Measurements from ENCODE around the gene PCDH9.
"Not testable (repeated sequence)": the region's sequence is repeated elsewhere in the genome, so short reads cannot be mapped to it uniquely, and the experiment has no call there.

The PCDH9 gene

GRCh38 chr13:66926851-66927524, 303.1 kb downstream of the PCDH9 start:
- Mint-ChIP-seq H3K9me3 (no peaks in the 10 kb centered on the region), H3K4me1 (ENCODE audit: low read depth) (no peaks in the 10 kb centered on the region), H3K4me3 (no peak overlapping the region), H3K27ac (no peak overlapping the region), H3K27me3 (ENCODE audit: low read depth) (no peaks in the 10 kb centered on the region), H3K36me3 (ENCODE audit: low read depth) (no peaks in the 10 kb centered on the region)

GRCh38 chr13:66926200-66926850, 303.8 kb downstream of the PCDH9 start:
- Mint-ChIP-seq H3K27ac (no peak overlapping the region), H3K4me3 (no peak overlapping the region), H3K9me3 (no peaks in the 10 kb centered on the region), H3K36me3 (ENCODE audit: low read depth) (no peaks in the 10 kb centered on the region), H3K27me3 (ENCODE audit: low read depth) (no peaks in the 10 kb centered on the region), H3K4me1 (ENCODE audit: low read depth) (no peaks in the 10 kb centered on the region)

GRCh38 chr13:66922444-66922843, 307.7 kb downstream of the PCDH9 start:
- H3K36me3 Mint-ChIP-seq (ENCODE audit: low read depth): no peaks in the 10 kb centered on the region
- no peaks in the 10 kb centered on the region for H3K4me1 Mint-ChIP-seq (ENCODE audit: low read depth)
- no peak overlapping the region for H3K4me3 Mint-ChIP-seq
- H3K9me3 Mint-ChIP-seq: no peaks in the 10 kb centered on the region
- H3K27ac Mint-ChIP-seq: no peak overlapping the region
- no peaks in the 10 kb centered on the region for H3K27me3 Mint-ChIP-seq (ENCODE audit: low read depth)

- Mint-ChIP-seq H3K27me3 (ENCODE audit: low read depth) (no peaks in the 10 kb centered on the region), H3K27ac (no peak overlapping the region), H3K9me3 (no peaks in the 10 kb centered on the region), H3K4me1 (ENCODE audit: low read depth) (no peaks in the 10 kb centered on the region), H3K4me3 (no peak overlapping the region), H3K36me3 (ENCODE audit: low read depth) (no peaks in the 10 kb centered on the region)
These were observed 308.7 kb downstream of the PCDH9 start for GRCh38 chr13:66921437-66921836.

GRCh38 chr13:66915596-66916185, 314.4 kb downstream of the PCDH9 start:
- H3K36me3 Mint-ChIP-seq (ENCODE audit: low read depth): no peaks in the 10 kb centered on the region
- H3K4me1 Mint-ChIP-seq (ENCODE audit: low read depth): peaks cover 2% of the 10 kb centered on the region
- no peaks in the 10 kb centered on the region for H3K27me3 Mint-ChIP-seq (ENCODE audit: low read depth)
- H3K4me3 Mint-ChIP-seq: no peak overlapping the region
- no peaks in the 10 kb centered on the region for H3K9me3 Mint-ChIP-seq
- no peak overlapping the region for H3K27ac Mint-ChIP-seq

GRCh38 chr13:66914155-66914554, 316.0 kb downstream of the PCDH9 start:
- Mint-ChIP-seq H3K4me3 (no peak overlapping the region), H3K4me1 (ENCODE audit: low read depth) (peaks cover 2% of the 10 kb centered on the region), H3K27me3 (ENCODE audit: low read depth) (no peaks in the 10 kb centered on the region), H3K9me3 (no peaks in the 10 kb centered on the region), H3K36me3 (ENCODE audit: low read depth) (no peaks in the 10 kb centered on the region), H3K27ac (no peak overlapping the region)

GRCh38 chr13:66911411-66911939, 318.7 kb downstream of the PCDH9 start:
- Mint-ChIP-seq H3K27me3 (ENCODE audit: low read depth) (no peaks in the 10 kb centered on the region), H3K27ac (no peak overlapping the region), H3K4me1 (ENCODE audit: low read depth) (peaks cover 2% of the 10 kb centered on the region), H3K9me3 (no peaks in the 10 kb centered on the region), H3K4me3 (no peak overlapping the region), H3K36me3 (ENCODE audit: low read depth) (no peaks in the 10 kb centered on the region)

GRCh38 chr13:66899955-66900354, 330.2 kb downstream of the PCDH9 start:
- H3K4me1 Mint-ChIP-seq (ENCODE audit: low read depth): no peaks in the 10 kb centered on the region
- no peaks in the 10 kb centered on the region for H3K36me3 Mint-ChIP-seq (ENCODE audit: low read depth)
- no peaks in the 10 kb centered on the region for H3K9me3 Mint-ChIP-seq
- H3K27me3 Mint-ChIP-seq (ENCODE audit: low read depth): no peaks in the 10 kb centered on the region
- no peak overlapping the region for H3K4me3 Mint-ChIP-seq
- no peak overlapping the region for H3K27ac Mint-ChIP-seq

- Mint-ChIP-seq H3K9me3 (no peaks in the 10 kb centered on the region), H3K36me3 (ENCODE audit: low read depth) (no peaks in the 10 kb centered on the region), H3K4me3 (no peak overlapping the region), H3K4me1 (ENCODE audit: low read depth) (no peaks in the 10 kb centered on the region), H3K27me3 (ENCODE audit: low read depth) (no peaks in the 10 kb centered on the region), H3K27ac (no peak overlapping the region)
These were observed 333.2 kb downstream of the PCDH9 start for GRCh38 chr13:66896933-66897332.

- no peaks in the 10 kb centered on the region for H3K27me3 Mint-ChIP-seq (ENCODE audit: low read depth)
- no peak overlapping the region for H3K4me3 Mint-ChIP-seq
- no peaks in the 10 kb centered on the region for H3K9me3 Mint-ChIP-seq
- H3K36me3 Mint-ChIP-seq (ENCODE audit: low read depth): no peaks in the 10 kb centered on the region
- H3K4me1 Mint-ChIP-seq (ENCODE audit: low read depth): no peaks in the 10 kb centered on the region
- no peak overlapping the region for H3K27ac Mint-ChIP-seq
These were observed 334.4 kb downstream of the PCDH9 start for GRCh38 chr13:66895780-66896179.

- H3K27me3 Mint-ChIP-seq (ENCODE audit: low read depth): no peaks in the 10 kb centered on the region
- no peak overlapping the region for H3K27ac Mint-ChIP-seq
- H3K36me3 Mint-ChIP-seq (ENCODE audit: low read depth): no peaks in the 10 kb centered on the region
- no peak overlapping the region for H3K4me3 Mint-ChIP-seq
- H3K9me3 Mint-ChIP-seq: no peaks in the 10 kb centered on the region
- no peaks in the 10 kb centered on the region for H3K4me1 Mint-ChIP-seq (ENCODE audit: low read depth)
These were observed 334.8 kb downstream of the PCDH9 start for GRCh38 chr13:66895320-66895719.

GRCh38 chr13:66888698-66889097, 341.4 kb downstream of the PCDH9 start:
- Mint-ChIP-seq H3K27ac (no peak overlapping the region), H3K36me3 (ENCODE audit: low read depth) (no peaks in the 10 kb centered on the region), H3K9me3 (no peaks in the 10 kb centered on the region), H3K27me3 (ENCODE audit: low read depth) (no peaks in the 10 kb centered on the region), H3K4me3 (no peak overlapping the region), H3K4me1 (ENCODE audit: low read depth) (no peaks in the 10 kb centered on the region)

- Mint-ChIP-seq H3K4me3 (no peak overlapping the region), H3K27me3 (ENCODE audit: low read depth) (no peaks in the 10 kb centered on the region), H3K27ac (no peak overlapping the region), H3K4me1 (ENCODE audit: low read depth) (no peaks in the 10 kb centered on the region), H3K36me3 (ENCODE audit: low read depth) (no peaks in the 10 kb centered on the region), H3K9me3 (no peaks in the 10 kb centered on the region)
These were observed 343.0 kb downstream of the PCDH9 start for GRCh38 chr13:66887088-66887487.

- Mint-ChIP-seq H3K9me3 (no peaks in the 10 kb centered on the region), H3K36me3 (ENCODE audit: low read depth) (no peaks in the 10 kb centered on the region), H3K4me3 (no peak overlapping the region), H3K27ac (no peak overlapping the region), H3K4me1 (ENCODE audit: low read depth) (no peaks in the 10 kb centered on the region), H3K27me3 (ENCODE audit: low read depth) (no peaks in the 10 kb centered on the region)
These were observed 343.9 kb downstream of the PCDH9 start for GRCh38 chr13:66886264-66886663.

- H3K9me3 Mint-ChIP-seq; H3K27me3 Mint-ChIP-seq (ENCODE audit: low read depth); H3K27ac Mint-ChIP-seq; H3K36me3 Mint-ChIP-seq (ENCODE audit: low read depth); H3K4me1 Mint-ChIP-seq (ENCODE audit: low read depth); H3K4me3 Mint-ChIP-seq: not testable (repeated sequence)
These were observed 349.0 kb downstream of the PCDH9 start for GRCh38 chr13:66881170-66881569.
